HTR-8/SVneo (cell line): ENCODE results near the gene HVCN1.
A peak's percentile ranks its signal among the peaks of the same experiment; 100 is the strongest.
"Not testable (repeated sequence)": the region's sequence is repeated elsewhere in the genome, so short reads cannot be mapped to it uniquely, and the experiment has no call there.

ENCODE experiments used
- DNase-seq: peaks from one replicate; pipeline ENCODE4 v3.0.0; 2011; ENCODE audit warnings: low spot score, mixed read lengths; ENCODE audit not compliant: insufficient read length
- FAIRE-seq: peaks from 2 replicates; lab custom pipeline; 2011; peaks lifted over from hg19 to GRCh38; lab: Jason Lieb, UNC

HVCN1 gene

GRCh38 chr12:110688446-110689280 lies at the start of gene HVCN1:
Gene HVCN1, minus strand, starts transcription at chr12:110689115. Its CDS starts 5,870 bp downstream, at chr12:110683245.
- peak; percentile 26 for DNase-seq
- FAIRE-seq = no peak

- DNase-seq (no peak), FAIRE-seq (no peak)
Measured at GRCh38 chr12:110737532-110737931, 48.6 kb upstream of the HVCN1 start.

GRCh38 chr12:110737016-110737415 lies 48.1 kb upstream of the HVCN1 start:
- not testable (repeated sequence) for DNase-seq, FAIRE-seq

GRCh38 chr12:110733900-110734299 lies 45.0 kb upstream of the HVCN1 start:
- FAIRE-seq = no peak
- DNase-seq = no peak

- no peak for FAIRE-seq
- DNase-seq = no peak
Measured at GRCh38 chr12:110733089-110733715, 44.3 kb upstream of the HVCN1 start.

- FAIRE-seq = no peak
- no peak for DNase-seq
Measured at GRCh38 chr12:110732572-110732971, 43.7 kb upstream of the HVCN1 start.

- DNase-seq (no peak), FAIRE-seq (no peak)
Measured at GRCh38 chr12:110731479-110731878, 42.6 kb upstream of the HVCN1 start.

GRCh38 chr12:110728628-110729027 lies 39.7 kb upstream of the HVCN1 start:
- DNase-seq (no peak), FAIRE-seq (no peak)

- DNase-seq (no peak), FAIRE-seq (no peak)
Measured at GRCh38 chr12:110726708-110727369, 37.9 kb upstream of the HVCN1 start.

- FAIRE-seq (no peak), DNase-seq (no peak)
Measured at GRCh38 chr12:110726028-110726427, 37.1 kb upstream of the HVCN1 start.

- DNase-seq = no peak
- no peak for FAIRE-seq
Measured at GRCh38 chr12:110725267-110725666, 36.4 kb upstream of the HVCN1 start.

GRCh38 chr12:110722892-110723291 lies 34.0 kb upstream of the HVCN1 start:
- not testable (repeated sequence) for DNase-seq, FAIRE-seq

- DNase-seq = no peak
- no peak for FAIRE-seq
Measured at GRCh38 chr12:110721570-110721969, 32.7 kb upstream of the HVCN1 start.

GRCh38 chr12:110720516-110720915 lies 31.6 kb upstream of the HVCN1 start:
- FAIRE-seq = no peak
- no peak for DNase-seq

GRCh38 chr12:110718222-110718908 lies 29.4 kb upstream of the HVCN1 start:
- DNase-seq (no peak), FAIRE-seq (no peak)

- FAIRE-seq = no peak
- DNase-seq = no peak
Measured at GRCh38 chr12:110717037-110717436, 28.1 kb upstream of the HVCN1 start.

GRCh38 chr12:110708917-110709316 lies 20.0 kb upstream of the HVCN1 start:
- FAIRE-seq (no peak), DNase-seq (no peak)

- FAIRE-seq = no peak
- DNase-seq = no peak
Measured at GRCh38 chr12:110705309-110705708, 16.4 kb upstream of the HVCN1 start.

GRCh38 chr12:110704750-110705149 lies 15.8 kb upstream of the HVCN1 start:
- no peak for DNase-seq
- FAIRE-seq = no peak

GRCh38 chr12:110704231-110704630 lies 15.3 kb upstream of the HVCN1 start:
- no peak for FAIRE-seq
- DNase-seq = no peak
